ENCODE measurements around the gene LSM7. TPM values are rescaled to one million over a fixed set of nuclear protein-coding genes. Genes with fewer than 3 reads are reported as not detected.

LSM7 gene
- total and polyA plus RNA-seq, 9 donors, result 31.8 to 196 (median 79.6) TPM

- Histone ChIP-seq H3K9me3 (no peaks in the 10 kb centered on the region), H3K36me3 (no peaks in the 10 kb centered on the region), H3K27me3 (no peaks in the 10 kb centered on the region), H3K27ac (no peak overlapping the region), H3K4me3 (no peak overlapping the region), H3K4me1 (ENCODE audit: insufficient read depth) (peaks cover 6% of the 10 kb centered on the region)
- peak in 1 of 5 donors; percentile 14 for DNase-seq
- no peak for TF ChIP-seq POLR2A (IDR thresholded peaks at IDR 0.05)
- no peak for TF ChIP-seq EP300 (IDR thresholded peaks at IDR 0.05)
- TF ChIP-seq CTCF (IDR thresholded peaks at IDR 0.05), result no peak
- 91% methylated on average over 15 of the region's 15 CpGs for WGBS, 3 donors
- intact Hi-C loops (cut with DNase I), result no loop called here
These were observed 13.6 kb upstream of the LSM7 start for GRCh38 chr19:2341982-2342381.

- H3K36me3 ChIP-seq, result no peaks in the 10 kb centered on the region
- peaks cover 6% of the 10 kb centered on the region for H3K4me1 ChIP-seq (ENCODE audit: insufficient read depth)
- no peak for DNase-seq
- no peaks in the 10 kb centered on the region for H3K27me3 ChIP-seq
- intact Hi-C loops (cut with DNase I), result no loop called here
- H3K4me3 ChIP-seq, result no peak overlapping the region
- no peak for TF ChIP-seq POLR2A (IDR thresholded peaks at IDR 0.05)
- WGBS, 3 donors, result 80 to 87% (median 83%) methylated on average over 21 to 24 of the region's 24 CpGs
- no peaks in the 10 kb centered on the region for H3K9me3 ChIP-seq
- no peak overlapping the region for H3K27ac ChIP-seq
These were observed 12.9 kb upstream of the LSM7 start for GRCh38 chr19:2341244-2341751.

GRCh38 chr19:2340496-2341243, 12.3 kb upstream of the LSM7 start:
- no peaks in the 10 kb centered on the region for H3K9me3 ChIP-seq
- H3K4me1 ChIP-seq (ENCODE audit: insufficient read depth), result peaks cover 4% of the 10 kb centered on the region
- DNase-seq, result peak in 1 of 5 donors; percentile 12
- no peak for TF ChIP-seq CTCF (IDR thresholded peaks at IDR 0.05)
- H3K4me3 ChIP-seq, result no peak overlapping the region
- H3K36me3 ChIP-seq, result no peaks in the 10 kb centered on the region
- H3K27me3 ChIP-seq, result no peaks in the 10 kb centered on the region
- no peak overlapping the region for H3K27ac ChIP-seq
- WGBS, 3 donors, result 88 to 93% (median 92%) methylated on average over 36 to 38 of the region's 38 CpGs
- intact Hi-C loops (cut with DNase I), result no loop called here

- TF ChIP-seq POLR2A (IDR thresholded peaks at IDR 0.05), result no peak
- no peak for TF ChIP-seq CTCF (IDR thresholded peaks at IDR 0.05)
- no peak for TF ChIP-seq EP300 (IDR thresholded peaks at IDR 0.05)
- no peak overlapping the region for H3K27ac ChIP-seq
- H3K9me3 ChIP-seq, result no peaks in the 10 kb centered on the region
- peaks cover 4% of the 10 kb centered on the region for H3K4me1 ChIP-seq (ENCODE audit: insufficient read depth)
- H3K36me3 ChIP-seq, result no peaks in the 10 kb centered on the region
- intact Hi-C loops (cut with DNase I), result no loop called here
- H3K27me3 ChIP-seq, result no peaks in the 10 kb centered on the region
- no peak overlapping the region for H3K4me3 ChIP-seq
- peak in 1 of 5 donors; percentile 16 for DNase-seq
- 92 to 94% (median 93%) methylated on average over 51 to 52 of the region's 52 CpGs for WGBS, 3 donors
These were observed 11.4 kb upstream of the LSM7 start for GRCh38 chr19:2339644-2340310.
